Left lung (tissue), 10 donors: ENCODE data around the gene TUSC2. TPM values are rescaled to one million over a fixed set of nuclear protein-coding genes. Genes with fewer than 3 reads are reported as not detected.

ENCODE experiments used
- ATAC-seq: fragments of 200-7000 bp; cut with Tn5 transposase; one replicate; pipeline ENCODE4 v1.9.1; 2020; ENCODE audit warnings: moderate library complexity
- DNase-seq, 4 donors: peaks; one replicate each; pipeline ENCODE4 v3.0.0-alpha.2; 2013 to 2020
- H3K27ac ChIP-seq, 2 donors: fragments of 200-600 bp; sonication (generic) in 1 of 2; one replicate each; pipeline versions ENCODE4 v1.5.0 to v1.8.0; 2020 to 2021
- H3K27me3 ChIP-seq, 2 donors: fragments of 200-600 bp; sonication (generic) in 1 of 2; one replicate each; pipeline versions ENCODE4 v1.5.0 to v1.8.0; 2020 to 2021
- H3K36me3 ChIP-seq, 2 donors: fragments of 200-600 bp; sonication (generic) in 1 of 2; one replicate each; pipeline versions ENCODE4 v1.5.0 to v1.8.0; 2020 to 2021
- H3K4me1 ChIP-seq, 2 donors: fragments of 200-600 bp; one replicate each; pipeline ENCODE4 v1.8.0; 2021
- H3K4me3 ChIP-seq, 2 donors: fragments of 200-600 bp; sonication (generic) in 1 of 2; one replicate each; pipeline versions ENCODE4 v1.5.0 to v1.8.0; 2020 to 2021; ENCODE audit warnings: mild to moderate bottlenecking in 1 of 2
- H3K9me3 ChIP-seq, 2 donors: fragments of 200-600 bp; sonication (generic) in 1 of 2; one replicate each; pipeline versions ENCODE4 v1.5.0 to v1.8.0; 2020 to 2021
- intact Hi-C, 2 donors: fragments of 100-400 bp; cut with DNase I; formaldehyde crosslinking; loops; one replicate each; pipeline versions ENCODE4 v1.11.2 to v1.14.2; 2022
- polyA plus RNA-seq, 6 donors: library from polyadenylated mRNA; unstranded; fragments of 120-200 nt; gene quantifications; one replicate each; pipeline ENCODE4 v1.2.1, GENCODE V29; 2013; ENCODE audit not compliant: insufficient read length in 6 of 6
- total RNA-seq, 2 donors: library from RNA; stranded (reverse); fragmentation: NEBNext Ultra II Directional; extraction: Animal tissue kit (Norgen Biotek cat#: 25700); gene quantifications; one replicate each; pipeline ENCODE4 v1.2.1, GENCODE V29; 2021
- TF ChIP-seq, protein P1 (sequence below), 2 donors: fragments of 200-600 bp; sonication (generic) in 1 of 2; IDR thresholded peaks; one replicate each; pipeline versions ENCODE4 v1.5.0 to v1.8.0; 2021; ENCODE audit warnings: antibody characterized with exemption in 2 of 2
- donor health status: DM: no; HTN: yes; CAD: no.
- donor health status: DM: no; HTN: no; CAD: no.

TUSC2 gene
- total and polyA plus RNA-seq, 8 donors, result 15.2 to 29.6 (median 18.8) TPM

DNA sequence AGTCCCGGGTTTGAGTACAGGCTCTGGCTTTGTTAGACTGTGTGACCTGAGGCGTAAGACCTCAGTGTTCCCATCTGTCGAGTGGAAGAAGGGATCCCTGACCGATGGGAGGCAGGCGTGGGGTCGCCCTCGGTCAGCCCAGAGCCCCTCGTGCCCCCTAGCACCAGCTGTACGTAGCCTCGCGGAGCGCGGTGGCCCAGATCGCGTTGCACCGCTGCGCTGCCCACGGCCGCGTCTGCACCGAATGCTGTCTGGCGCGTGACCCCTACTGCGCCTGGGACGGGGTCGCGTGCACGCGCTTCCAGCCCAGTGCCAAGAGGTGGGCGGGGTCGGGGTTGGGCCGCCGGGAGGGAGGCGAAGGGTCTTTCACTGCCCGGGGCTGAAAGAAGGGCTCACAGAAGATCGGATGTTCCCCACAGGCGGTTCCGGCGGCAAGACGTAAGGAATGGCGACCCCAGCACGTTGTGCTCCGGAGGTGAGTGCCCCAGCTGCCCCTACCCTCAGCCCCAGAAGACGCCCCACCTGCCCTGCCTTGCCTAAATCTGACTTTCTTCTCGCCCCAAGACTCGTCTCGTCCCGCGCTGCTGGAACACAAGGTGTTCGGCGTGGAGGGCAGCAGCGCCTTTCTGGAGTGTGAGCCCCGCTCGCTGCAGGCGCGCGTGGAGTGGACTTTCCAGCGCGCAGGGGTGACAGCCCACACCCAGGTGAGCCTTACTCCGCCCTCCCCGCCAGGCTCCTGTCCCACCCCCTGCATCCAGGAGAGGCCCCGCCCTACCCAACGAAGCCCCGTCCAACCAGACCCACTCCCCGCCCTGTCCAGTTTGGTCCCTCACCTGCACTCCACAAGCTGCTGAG lies 52.7 kb downstream of the TUSC2 start:
- Histone ChIP-seq H3K27me3 (peaks cover 0 to 50% of the 10 kb centered on the region in 2 donors), H3K9me3 (no peaks in the 10 kb centered on the region), H3K27ac (no peak overlapping the region), H3K4me3 (no peak overlapping the region), H3K4me1 (peaks cover 11 to 26% of the 10 kb centered on the region in 2 donors), H3K36me3 (peaks cover 0 to 10% of the 10 kb centered on the region in 2 donors)
- peak in 1 of 4 donors; percentile 78 for DNase-seq
- TF ChIP-seq, protein P1, sequence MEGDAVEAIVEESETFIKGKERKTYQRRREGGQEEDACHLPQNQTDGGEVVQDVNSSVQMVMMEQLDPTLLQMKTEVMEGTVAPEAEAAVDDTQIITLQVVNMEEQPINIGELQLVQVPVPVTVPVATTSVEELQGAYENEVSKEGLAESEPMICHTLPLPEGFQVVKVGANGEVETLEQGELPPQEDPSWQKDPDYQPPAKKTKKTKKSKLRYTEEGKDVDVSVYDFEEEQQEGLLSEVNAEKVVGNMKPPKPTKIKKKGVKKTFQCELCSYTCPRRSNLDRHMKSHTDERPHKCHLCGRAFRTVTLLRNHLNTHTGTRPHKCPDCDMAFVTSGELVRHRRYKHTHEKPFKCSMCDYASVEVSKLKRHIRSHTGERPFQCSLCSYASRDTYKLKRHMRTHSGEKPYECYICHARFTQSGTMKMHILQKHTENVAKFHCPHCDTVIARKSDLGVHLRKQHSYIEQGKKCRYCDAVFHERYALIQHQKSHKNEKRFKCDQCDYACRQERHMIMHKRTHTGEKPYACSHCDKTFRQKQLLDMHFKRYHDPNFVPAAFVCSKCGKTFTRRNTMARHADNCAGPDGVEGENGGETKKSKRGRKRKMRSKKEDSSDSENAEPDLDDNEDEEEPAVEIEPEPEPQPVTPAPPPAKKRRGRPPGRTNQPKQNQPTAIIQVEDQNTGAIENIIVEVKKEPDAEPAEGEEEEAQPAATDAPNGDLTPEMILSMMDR (IDR thresholded peaks at IDR 0.05), result no peak
- no peak for ATAC-seq
- intact Hi-C loops, result no loop called here

Other genes with a start within 250 kb of the TUSC2 start
- 100 to 1,000 TPM; 117 to 129 TPM for gene RBM5, start 239.3 kb downstream of the TUSC2 start, total RNA-seq
- gene RBM5, start 239.3 kb downstream of the TUSC2 start, polyA plus RNA-seq, result 100 to 1,000 TPM; 367 to 525 (median 425) TPM
- 10 to 100 TPM; 26.0 to 56.2 TPM for gene SEMA3F, start 172.9 kb downstream of the TUSC2 start, total RNA-seq
- 10 to 100 TPM; 43.4 to 52.0 (median 46.7) TPM for gene SEMA3F, start 172.9 kb downstream of the TUSC2 start, polyA plus RNA-seq
- not detected for gene GNAT1, start 136.6 kb downstream of the TUSC2 start, total RNA-seq
- not detected for gene GNAT1, start 136.6 kb downstream of the TUSC2 start, polyA plus RNA-seq
- gene SLC38A3, start 123.0 kb downstream of the TUSC2 start, total RNA-seq, result under 1 TPM in 1 of 2 donors, not detected in 1; 0.23 TPM
- gene SLC38A3, start 123.0 kb downstream of the TUSC2 start, polyA plus RNA-seq, result 10 to 100 TPM in 1 of 6 donors, 1 to 10 TPM in 5; 5.6 to 10.9 (median 8.0) TPM
- 100 to 1,000 TPM; 266 to 381 TPM for gene GNAI2, start 92.0 kb downstream of the TUSC2 start, total RNA-seq
- 100 to 1,000 TPM; 259 to 306 (median 269) TPM for gene GNAI2, start 92.0 kb downstream of the TUSC2 start, polyA plus RNA-seq
- gene SEMA3B, start 59.1 kb downstream of the TUSC2 start, total RNA-seq, result 10 to 100 TPM; 56.8 to 92.7 TPM
- gene SEMA3B, start 59.1 kb downstream of the TUSC2 start, polyA plus RNA-seq, result 10 to 100 TPM; 20.6 to 30.2 (median 25.6) TPM
- gene LSMEM2, start 49.1 kb downstream of the TUSC2 start, total RNA-seq, result under 1 TPM in 1 of 2 donors, not detected in 1; 0.24 TPM
- gene LSMEM2, start 49.1 kb downstream of the TUSC2 start, polyA plus RNA-seq, result under 1 TPM; 0.15 to 0.61 (median 0.42) TPM
- gene IFRD2, start 35.8 kb downstream of the TUSC2 start, total RNA-seq, result 100 to 1,000 TPM in 1 of 2 donors, 10 to 100 TPM in 1; 55.0 to 104 TPM
- 10 to 100 TPM; 29.6 to 48.5 (median 37.5) TPM for gene IFRD2, start 35.8 kb downstream of the TUSC2 start, polyA plus RNA-seq
- 1 to 10 TPM; 4.5 to 4.6 TPM for gene HYAL3, start 28.8 kb downstream of the TUSC2 start, total RNA-seq
- gene HYAL3, start 28.8 kb downstream of the TUSC2 start, polyA plus RNA-seq, result 1 to 10 TPM; 2.3 to 5.2 (median 3.8) TPM
- gene NAA80, start 28.8 kb downstream of the TUSC2 start, total RNA-seq, result 10 to 100 TPM in 1 of 2 donors, 1 to 10 TPM in 1; 9.5 to 10.9 TPM
- gene NAA80, start 28.8 kb downstream of the TUSC2 start, polyA plus RNA-seq, result 10 to 100 TPM in 1 of 6 donors, 1 to 10 TPM in 5; 5.6 to 12.7 (median 8.4) TPM
- 10 to 100 TPM; 37.5 to 41.3 TPM for gene HYAL1, start 24.6 kb downstream of the TUSC2 start, total RNA-seq
- gene HYAL1, start 24.6 kb downstream of the TUSC2 start, polyA plus RNA-seq, result 1 to 10 TPM; 2.1 to 3.4 (median 2.6) TPM
- gene HYAL2, start 5.5 kb downstream of the TUSC2 start, total RNA-seq, result 100 to 1,000 TPM; 119 to 171 TPM
- 100 to 1,000 TPM in 1 of 6 donors, 10 to 100 TPM in 5; 67.2 to 113 (median 80.9) TPM for gene HYAL2, start 5.5 kb downstream of the TUSC2 start, polyA plus RNA-seq
- gene RASSF1, start 12.6 kb upstream of the TUSC2 start, total RNA-seq, result 10 to 100 TPM; 29.8 to 40.7 TPM
- 10 to 100 TPM; 24.9 to 33.7 (median 27.6) TPM for gene RASSF1, start 12.6 kb upstream of the TUSC2 start, polyA plus RNA-seq
- gene ZMYND10, start 17.5 kb upstream of the TUSC2 start, total RNA-seq, result 10 to 100 TPM in 1 of 2 donors, 1 to 10 TPM in 1; 1.6 to 16.3 TPM
- 10 to 100 TPM in 4 of 6 donors, 1 to 10 TPM in 2; 6.2 to 25.5 (median 18.8) TPM for gene ZMYND10, start 17.5 kb upstream of the TUSC2 start, polyA plus RNA-seq
- 10 to 100 TPM; 16.1 to 18.7 TPM for gene NPRL2, start 22.6 kb upstream of the TUSC2 start, total RNA-seq
- 10 to 100 TPM; 25.2 to 33.3 (median 28.4) TPM for gene NPRL2, start 22.6 kb upstream of the TUSC2 start, polyA plus RNA-seq
- 10 to 100 TPM; 21.3 to 28.3 TPM for gene CYB561D2, start 22.6 kb upstream of the TUSC2 start, total RNA-seq
- 10 to 100 TPM in 3 of 6 donors, 1 to 10 TPM in 3; 8.5 to 12.1 (median 10.1) TPM for gene CYB561D2, start 22.6 kb upstream of the TUSC2 start, polyA plus RNA-seq
- 10 to 100 TPM; 37.0 to 39.1 TPM for gene TMEM115, start 31.3 kb upstream of the TUSC2 start, total RNA-seq
- 10 to 100 TPM; 23.3 to 31.4 (median 26.9) TPM for gene TMEM115, start 31.3 kb upstream of the TUSC2 start, polyA plus RNA-seq
- 10 to 100 TPM; 51.4 to 86.6 TPM for gene CACNA2D2, start 175.4 kb upstream of the TUSC2 start, total RNA-seq
- 10 to 100 TPM; 15.4 to 37.5 (median 27.2) TPM for gene CACNA2D2, start 175.4 kb upstream of the TUSC2 start, polyA plus RNA-seq
- 1 to 10 TPM; 6.2 to 6.6 TPM for gene C3orf18, start 239.5 kb upstream of the TUSC2 start, total RNA-seq
- gene C3orf18, start 239.5 kb upstream of the TUSC2 start, polyA plus RNA-seq, result 10 to 100 TPM; 19.1 to 24.5 (median 21.8) TPM
- gene HEMK1, start 241.3 kb upstream of the TUSC2 start, total RNA-seq, result 10 to 100 TPM; 24.0 to 27.6 TPM
- 10 to 100 TPM; 23.5 to 26.3 (median 25.0) TPM for gene HEMK1, start 241.3 kb upstream of the TUSC2 start, polyA plus RNA-seq